Mesendoderm (in vitro differentiated cells): ENCODE results near the gene EFHC2.

Experiments
- DNase-seq: peaks from one replicate; pipeline ENCODE4 v3.0.0; 2013
- H2AK5ac ChIP-seq: 2 replicates; pipeline ENCODE4 v1.6.1; 2013; ENCODE audit warnings: low read length, inconsistent platforms
- H2BK120ac ChIP-seq: 2 replicates; pipeline ENCODE4 v1.6.1; 2013; ENCODE audit warnings: low read depth, mild to moderate bottlenecking, low read length, moderate library complexity, mixed read lengths
- H2BK15ac ChIP-seq: replicated peaks from 2 replicates; pipeline ENCODE4 v1.6.1; 2013; ENCODE audit warnings: low read depth, mild to moderate bottlenecking, moderate library complexity
- H2BK5ac ChIP-seq: 2 replicates; pipeline ENCODE4 v1.6.1; 2013; ENCODE audit warnings: low read length, inconsistent platforms
- H3K18ac ChIP-seq: 2 replicates; pipeline ENCODE4 v1.6.1; 2013; ENCODE audit warnings: mild to moderate bottlenecking, low read length, mixed read lengths
- H3K23ac ChIP-seq: one replicate; pipeline ENCODE4 v1.6.1; 2013; ENCODE audit warnings: low read length
- H3K27ac ChIP-seq: 2 replicates; pipeline ENCODE4 v1.5.1; 2013; ENCODE audit warnings: low read depth, mild to moderate bottlenecking, inconsistent platforms, low read length, moderate library complexity
- H3K27me3 ChIP-seq: 2 replicates; pipeline ENCODE4 v1.6.1; 2013; ENCODE audit warnings: low read length, control low read depth, mild to moderate bottlenecking, inconsistent platforms; ENCODE audit not compliant: insufficient read depth, poor library complexity
- H3K36me3 ChIP-seq: 2 replicates; pipeline ENCODE4 v1.6.1; 2013; ENCODE audit warnings: low read length, inconsistent platforms; ENCODE audit not compliant: control insufficient read depth, insufficient read depth
- H3K4ac ChIP-seq: one replicate; pipeline ENCODE4 v1.6.1; 2013; ENCODE audit warnings: low read depth, mild to moderate bottlenecking, low read length, moderate library complexity
- H3K4me1 ChIP-seq: 2 replicates; pipeline ENCODE4 v1.6.1; 2013; ENCODE audit warnings: low read depth, low read length, inconsistent platforms; ENCODE audit not compliant: control insufficient read depth
- H3K4me2 ChIP-seq: 2 replicates; pipeline ENCODE4 v1.6.1; 2013; ENCODE audit warnings: low read length
- H3K4me3 ChIP-seq: 2 replicates; pipeline ENCODE4 v1.5.1; 2013; ENCODE audit warnings: mild to moderate bottlenecking, low read length
- H3K56ac ChIP-seq: one replicate; pipeline ENCODE4 v1.6.1; 2013; ENCODE audit warnings: low read length
- H3K79me1 ChIP-seq: 2 replicates; pipeline ENCODE4 v1.6.1; 2013; ENCODE audit warnings: low read length, inconsistent platforms
- H3K79me2 ChIP-seq: 2 replicates; pipeline ENCODE4 v1.6.1; 2013; ENCODE audit warnings: mild to moderate bottlenecking, low read length; ENCODE audit not compliant: control insufficient read depth, insufficient read depth
- H3K9ac ChIP-seq: 2 replicates; pipeline ENCODE4 v1.6.1; 2013; ENCODE audit warnings: low read length, inconsistent platforms
- H4K5ac ChIP-seq: one replicate; pipeline ENCODE4 v1.6.1; 2013; ENCODE audit warnings: low read length
- H4K8ac ChIP-seq: one replicate; pipeline ENCODE4 v1.6.1; 2013; ENCODE audit warnings: low read depth, mild to moderate bottlenecking, control low read depth, low read length, moderate library complexity
- WGBS: extraction: QIAGEN DNeasy Blood & Tissue Kit; methylation state at CpG from one replicate; pipeline ENCODE4 v1.1.7; 2013; ENCODE audit warnings: low lambda C conversion rate, missing lambda C conversion rate; ENCODE audit not compliant: insufficient coverage; ENCODE audit errors: extremely low coverage; 5-methylcytosine and 5-hydroxymethylcytosine counted together

The EFHC2 gene

GRCh38 chrX:44330227-44330626 lies 13.2 kb downstream of the EFHC2 start:
- Histone ChIP-seq H4K5ac (no peak overlapping the region), H3K4me3 (no peak overlapping the region), H2BK15ac (no peak overlapping the region), H3K27me3 (no peaks in the 10 kb centered on the region), H2AK5ac (no peak overlapping the region), H2BK120ac (no peak overlapping the region), H3K9ac (no peak overlapping the region), H3K4me1 (no peaks in the 10 kb centered on the region), H3K79me2 (no peaks in the 10 kb centered on the region), H2BK5ac (no peak overlapping the region), H3K4ac (no peak overlapping the region), H3K36me3 (no peaks in the 10 kb centered on the region), H3K56ac (no peak overlapping the region), H4K8ac (no peak overlapping the region), H3K79me1 (no peaks in the 10 kb centered on the region), H3K27ac (no peak overlapping the region), H3K23ac (no peak overlapping the region), H3K4me2 (no peak overlapping the region), H3K18ac (no peak overlapping the region)
- DNase-seq = no peak
- no CpG with 5 or more reads among the region's 3 CpGs for WGBS

GRCh38 chrX:44319550-44319949 lies 23.9 kb downstream of the EFHC2 start:
- H3K79me2 ChIP-seq = no peaks in the 10 kb centered on the region
- H4K5ac ChIP-seq = no peak overlapping the region
- H3K4me2 ChIP-seq = no peak overlapping the region
- no peak overlapping the region for H2BK5ac ChIP-seq
- H3K4ac ChIP-seq = no peak overlapping the region
- H2BK120ac ChIP-seq = no peak overlapping the region
- no peaks in the 10 kb centered on the region for H3K27me3 ChIP-seq
- no peaks in the 10 kb centered on the region for H3K36me3 ChIP-seq
- H3K4me3 ChIP-seq = no peak overlapping the region
- H3K23ac ChIP-seq = no peak overlapping the region
- H3K27ac ChIP-seq = no peak overlapping the region
- H2AK5ac ChIP-seq = no peak overlapping the region
- no peak overlapping the region for H2BK15ac ChIP-seq
- no CpG with 5 or more reads among the region's 1 CpG for WGBS
- no peak overlapping the region for H3K18ac ChIP-seq
- no peak overlapping the region for H4K8ac ChIP-seq
- H3K9ac ChIP-seq = no peak overlapping the region
- H3K4me1 ChIP-seq = no peaks in the 10 kb centered on the region
- no peak overlapping the region for H3K56ac ChIP-seq
- no peaks in the 10 kb centered on the region for H3K79me1 ChIP-seq
- DNase-seq = no peak

GRCh38 chrX:44317181-44317580 lies 26.3 kb downstream of the EFHC2 start:
- Histone ChIP-seq H3K36me3 (no peaks in the 10 kb centered on the region), H4K5ac (no peak overlapping the region), H3K4me1 (no peaks in the 10 kb centered on the region), H2BK5ac (no peak overlapping the region), H2AK5ac (no peak overlapping the region), H3K56ac (no peak overlapping the region), H3K27ac (no peak overlapping the region), H4K8ac (no peak overlapping the region), H3K27me3 (no peaks in the 10 kb centered on the region), H3K4ac (no peak overlapping the region), H3K79me2 (no peaks in the 10 kb centered on the region), H2BK15ac (no peak overlapping the region), H2BK120ac (no peak overlapping the region), H3K18ac (no peak overlapping the region), H3K9ac (no peak overlapping the region), H3K23ac (no peak overlapping the region), H3K4me2 (no peak overlapping the region), H3K4me3 (no peak overlapping the region), H3K79me1 (no peaks in the 10 kb centered on the region)
- no CpG with 5 or more reads among the region's 2 CpGs for WGBS
- no peak for DNase-seq

- Histone ChIP-seq H2BK120ac (no peak overlapping the region), H2BK15ac (no peak overlapping the region), H3K79me2 (no peaks in the 10 kb centered on the region), H3K4me3 (no peak overlapping the region), H3K56ac (no peak overlapping the region), H2AK5ac (no peak overlapping the region), H3K79me1 (no peaks in the 10 kb centered on the region), H3K27ac (no peak overlapping the region), H3K4me2 (no peak overlapping the region), H3K9ac (no peak overlapping the region), H4K8ac (no peak overlapping the region), H3K18ac (no peak overlapping the region), H2BK5ac (no peak overlapping the region), H3K23ac (no peak overlapping the region), H3K36me3 (no peaks in the 10 kb centered on the region), H4K5ac (no peak overlapping the region), H3K4me1 (no peaks in the 10 kb centered on the region), H3K27me3 (no peaks in the 10 kb centered on the region), H3K4ac (no peak overlapping the region)
- WGBS = no CpG with 5 or more reads among the region's 5 CpGs
- DNase-seq = peak; percentile 30
These were observed 28.7 kb downstream of the EFHC2 start for GRCh38 chrX:44314808-44315207.

- Histone ChIP-seq H2BK15ac (no peak overlapping the region), H2BK5ac (no peak overlapping the region), H4K8ac (no peak overlapping the region), H3K27ac (no peak overlapping the region), H3K79me1 (no peaks in the 10 kb centered on the region), H3K79me2 (no peaks in the 10 kb centered on the region), H3K36me3 (no peaks in the 10 kb centered on the region), H3K23ac (no peak overlapping the region), H3K4me1 (no peaks in the 10 kb centered on the region), H3K18ac (no peak overlapping the region), H4K5ac (no peak overlapping the region), H3K9ac (no peak overlapping the region), H3K56ac (peak overlapping the region; percentile 22), H3K27me3 (no peaks in the 10 kb centered on the region), H3K4ac (no peak overlapping the region), H3K4me3 (no peak overlapping the region), H3K4me2 (no peak overlapping the region), H2BK120ac (no peak overlapping the region), H2AK5ac (no peak overlapping the region)
- DNase-seq = peak; percentile 72
- no CpG with 5 or more reads among the region's 2 CpGs for WGBS
These were observed 29.2 kb downstream of the EFHC2 start for GRCh38 chrX:44314259-44314734.

GRCh38 chrX:44312421-44312820 lies 31.1 kb downstream of the EFHC2 start:
- Histone ChIP-seq H3K27me3 (no peaks in the 10 kb centered on the region), H3K4ac (no peak overlapping the region), H3K27ac (no peak overlapping the region), H3K36me3 (no peaks in the 10 kb centered on the region), H4K8ac (no peak overlapping the region), H3K79me2 (no peaks in the 10 kb centered on the region), H3K79me1 (no peaks in the 10 kb centered on the region), H3K18ac (no peak overlapping the region), H2BK15ac (no peak overlapping the region), H3K4me1 (no peaks in the 10 kb centered on the region), H3K4me3 (no peak overlapping the region), H2BK5ac (no peak overlapping the region), H2BK120ac (no peak overlapping the region), H3K4me2 (no peak overlapping the region), H3K9ac (no peak overlapping the region), H2AK5ac (no peak overlapping the region), H4K5ac (no peak overlapping the region), H3K23ac (no peak overlapping the region), H3K56ac (no peak overlapping the region)
- DNase-seq = no peak
